A673 (cell line): ENCODE results near the gene EEPD1. TPM values are rescaled to one million over a fixed set of nuclear protein-coding genes. Genes with fewer than 3 reads are reported as not detected.

Experiments
- BruUV-seq: library from RNA; stranded (reverse); fragments of 400-500 nt; replicated peaks from 2 replicates; lab custom pipeline; 2021; lab: Mats Ljungman, UMichigan
- CTCF ChIA-PET: fragments of 300-600 bp; sonication (Branson Sonifier 250); formaldehyde crosslinking; loops from one replicate; lab custom pipeline; 2022; ENCODE audit warnings: antibody characterized with exemption; lab: Charles Lee
- POLR2A ChIA-PET: fragments of 300-600 bp; sonication (Branson Sonifier 250); formaldehyde crosslinking; loops from one replicate; lab custom pipeline; 2022; ENCODE audit warnings: antibody characterized with exemption; ENCODE audit not compliant: low non-redundant PET; lab: Charles Lee
- DNase-seq: peaks from one replicate; pipeline ENCODE4 v3.0.0-alpha.2; 2015; ENCODE audit warnings: low spot score
- H3K27ac ChIP-seq: fragments of 200-600 bp; sonication (generic); 2 replicates; pipeline ENCODE4 v1.5.1; 2016; ENCODE audit warnings: mixed run types, low read depth, mild to moderate bottlenecking, mixed read lengths, antibody characterized with exemption, low read length; ENCODE audit not compliant: poor library complexity, severe bottlenecking
- H3K27me3 ChIP-seq: fragments of 200-600 bp; sonication (generic); replicated peaks from 2 replicates; pipeline ENCODE4 v1.6.1; 2017; ENCODE audit warnings: mixed run types, low read depth, mild to moderate bottlenecking, mixed read lengths, antibody characterized with exemption, low read length; ENCODE audit not compliant: insufficient read depth, poor library complexity
- H3K36me3 ChIP-seq: fragments of 200-600 bp; sonication (generic); 2 replicates; pipeline ENCODE4 v1.6.1; 2016; ENCODE audit warnings: mixed run types, mild to moderate bottlenecking, mixed read lengths, antibody characterized with exemption, low read length; ENCODE audit not compliant: insufficient read depth, poor library complexity, severe bottlenecking
- H3K4me1 ChIP-seq: fragments of 200-600 bp; sonication (generic); 2 replicates; pipeline ENCODE4 v1.6.1; 2017; ENCODE audit warnings: mixed run types, mild to moderate bottlenecking, mixed read lengths, antibody characterized with exemption, low read length; ENCODE audit not compliant: insufficient read depth, poor library complexity, severe bottlenecking
- H3K4me3 ChIP-seq: fragments of 200-600 bp; sonication (generic); 2 replicates; pipeline ENCODE4 v1.5.1; 2016; ENCODE audit warnings: low read depth, mixed run types, mild to moderate bottlenecking, mixed read lengths, low read length; ENCODE audit not compliant: poor library complexity, severe bottlenecking
- H3K9me3 ChIP-seq: fragments of 200-600 bp; sonication (generic); 2 replicates; pipeline ENCODE4 v1.6.1; 2016; ENCODE audit warnings: mixed run types, low read depth, mild to moderate bottlenecking, mixed read lengths, antibody characterized with exemption, low read length; ENCODE audit not compliant: poor library complexity, severe bottlenecking
- EZH2 ChIP-seq: fragments of 200-600 bp; sonication (generic); IDR thresholded peaks from 2 replicates; pipeline ENCODE4 v1.6.1; 2017; ENCODE audit warnings: borderline replicate concordance, low read depth, mild to moderate bottlenecking, mixed read lengths, antibody characterized with exemption, low read length; ENCODE audit not compliant: poor library complexity, severe bottlenecking
- intact Hi-C: fragments of 100-400 bp; cut with micrococcal nuclease; formaldehyde crosslinking; loops from one replicate; pipeline ENCODE4 v1.10.0; 2022; ENCODE audit not compliant: unreplicated experiment
- total RNA-seq: library from RNA; stranded (reverse); gene quantifications from 2 replicates; pipeline ENCODE4 v1.2.3, GENCODE V29; 2021
- TF ChIP-seq, protein P1 (sequence below): fragments of 300-800, 200-600 bp; sonication (generic); conservative IDR thresholded peaks from 2 replicates; pipeline ENCODE4 v1.5.1; 2017; ENCODE audit warnings: low read depth, mild to moderate bottlenecking, antibody characterized with exemption, low read length, moderate library complexity, mixed read lengths

The EEPD1 gene
- total RNA-seq, 1 experiment from 2014 or later: 2.5 TPM

DNA sequence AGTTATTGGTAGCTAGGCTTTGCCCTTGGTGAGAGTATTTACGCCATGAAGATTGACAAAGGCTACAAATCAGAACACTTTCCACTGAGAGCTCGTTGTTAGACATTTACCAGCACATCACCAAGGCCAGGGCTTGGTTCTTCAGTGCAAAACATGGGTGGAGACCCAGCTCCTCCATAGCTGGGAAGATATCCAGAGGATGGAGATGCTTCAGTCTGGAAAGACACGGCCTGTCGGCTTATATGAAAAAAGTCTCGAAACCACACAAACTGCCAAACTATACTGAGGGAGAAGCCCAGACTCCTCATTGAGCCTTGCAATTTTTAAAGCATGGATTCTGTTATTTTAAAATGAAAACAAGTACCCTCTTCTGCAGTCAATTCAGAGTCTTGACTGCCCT is 153.2 kb downstream of the EEPD1 start:
- intact Hi-C loops: no loop called here
- H3K27me3 ChIP-seq: no peaks in the 10 kb centered on the region
- no peak overlapping the region for H3K27ac ChIP-seq
- POLR2A ChIA-PET: no interaction called here
- CTCF ChIA-PET: interaction anchor here (0.9 kb wide), 1 partner anchor 13 kb away, joined by 3 read pairs; no protein-coding TSS in a partner anchor
- no peak for DNase-seq
- H3K36me3 ChIP-seq: no peaks in the 10 kb centered on the region
- no peaks in the 10 kb centered on the region for H3K9me3 ChIP-seq
- no TSS peak for BruUV-seq
- H3K4me3 ChIP-seq: no peak overlapping the region
- TF ChIP-seq EZH2: no peak
- TF ChIP-seq, protein P1, sequence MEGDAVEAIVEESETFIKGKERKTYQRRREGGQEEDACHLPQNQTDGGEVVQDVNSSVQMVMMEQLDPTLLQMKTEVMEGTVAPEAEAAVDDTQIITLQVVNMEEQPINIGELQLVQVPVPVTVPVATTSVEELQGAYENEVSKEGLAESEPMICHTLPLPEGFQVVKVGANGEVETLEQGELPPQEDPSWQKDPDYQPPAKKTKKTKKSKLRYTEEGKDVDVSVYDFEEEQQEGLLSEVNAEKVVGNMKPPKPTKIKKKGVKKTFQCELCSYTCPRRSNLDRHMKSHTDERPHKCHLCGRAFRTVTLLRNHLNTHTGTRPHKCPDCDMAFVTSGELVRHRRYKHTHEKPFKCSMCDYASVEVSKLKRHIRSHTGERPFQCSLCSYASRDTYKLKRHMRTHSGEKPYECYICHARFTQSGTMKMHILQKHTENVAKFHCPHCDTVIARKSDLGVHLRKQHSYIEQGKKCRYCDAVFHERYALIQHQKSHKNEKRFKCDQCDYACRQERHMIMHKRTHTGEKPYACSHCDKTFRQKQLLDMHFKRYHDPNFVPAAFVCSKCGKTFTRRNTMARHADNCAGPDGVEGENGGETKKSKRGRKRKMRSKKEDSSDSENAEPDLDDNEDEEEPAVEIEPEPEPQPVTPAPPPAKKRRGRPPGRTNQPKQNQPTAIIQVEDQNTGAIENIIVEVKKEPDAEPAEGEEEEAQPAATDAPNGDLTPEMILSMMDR: no peak
- peaks cover 30% of the 10 kb centered on the region for H3K4me1 ChIP-seq

DNA sequence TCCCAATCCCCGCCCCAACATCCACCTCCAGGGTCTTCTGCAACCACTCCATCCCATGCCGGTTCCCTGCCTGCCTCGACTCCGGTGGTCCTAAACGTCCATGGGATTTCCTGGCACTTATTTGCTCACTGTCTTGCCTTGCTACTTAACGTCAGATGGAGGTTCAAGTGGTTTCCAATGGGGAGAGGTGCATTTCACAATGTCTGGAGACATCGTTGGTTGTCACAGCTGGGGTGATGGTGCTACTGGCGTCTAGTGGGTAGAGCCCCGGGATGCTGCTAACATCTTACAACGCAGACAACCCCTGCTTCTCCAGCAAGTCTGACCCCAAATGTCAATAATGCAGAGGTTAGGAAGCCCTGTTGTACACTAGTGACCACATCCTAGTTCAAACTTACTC is 153.7 kb downstream of the EEPD1 start:
- H3K36me3 ChIP-seq: no peaks in the 10 kb centered on the region
- no TSS peak for BruUV-seq
- DNase-seq: no peak
- intact Hi-C loops: no loop called here
- H3K4me3 ChIP-seq: no peak overlapping the region
- POLR2A ChIA-PET: no interaction called here
- H3K27ac ChIP-seq: no peak overlapping the region
- H3K27me3 ChIP-seq: no peaks in the 10 kb centered on the region
- no peaks in the 10 kb centered on the region for H3K9me3 ChIP-seq
- TF ChIP-seq EZH2: no peak
- TF ChIP-seq, protein P1: no peak
- H3K4me1 ChIP-seq: peaks cover 29% of the 10 kb centered on the region
- CTCF ChIA-PET: no interaction called here

DNA sequence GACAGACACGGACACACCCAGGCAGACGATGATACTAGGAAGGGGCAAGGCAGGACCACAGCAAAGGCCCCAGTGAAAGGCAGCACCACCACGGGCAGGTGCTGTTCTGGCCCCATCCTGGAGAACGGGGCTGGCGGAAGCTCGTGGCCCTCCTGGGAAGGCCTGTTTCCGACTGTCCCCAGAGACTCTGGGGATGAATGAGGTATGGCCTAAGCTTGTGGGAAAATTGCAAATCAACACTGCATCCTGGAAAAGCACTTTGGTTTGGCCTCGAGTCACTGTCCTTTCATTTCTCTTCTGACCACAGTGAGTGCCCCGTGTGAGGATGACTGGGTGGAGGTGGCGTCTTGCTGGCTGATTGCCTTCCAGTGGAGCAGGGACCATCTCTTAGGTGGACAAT is 155.0 kb downstream of the EEPD1 start:
- no peaks in the 10 kb centered on the region for H3K36me3 ChIP-seq
- H3K9me3 ChIP-seq: no peaks in the 10 kb centered on the region
- H3K27me3 ChIP-seq: no peaks in the 10 kb centered on the region
- DNase-seq: no peak
- no peak for TF ChIP-seq EZH2
- TF ChIP-seq, protein P1: no peak
- H3K27ac ChIP-seq: no peak overlapping the region
- no TSS peak for BruUV-seq
- peaks cover 16% of the 10 kb centered on the region for H3K4me1 ChIP-seq
- no peak overlapping the region for H3K4me3 ChIP-seq
- POLR2A ChIA-PET: no interaction called here
- CTCF ChIA-PET: interaction anchor here (0.6 kb wide), 1 partner anchor 17 kb away, joined by 4 read pairs; no protein-coding TSS in a partner anchor
- intact Hi-C loops: no loop called here
